Endodermal cell (in vitro differentiated cells): Measurements from ENCODE around the gene AFF3. TPM values are rescaled to one million over a fixed set of nuclear protein-coding genes. Genes with fewer than 3 reads are reported as not detected.
"Not testable (repeated sequence)": the region's sequence is repeated elsewhere in the genome, so short reads cannot be mapped to it uniquely, and the experiment has no call there.

Experiments used
- DNase-seq: peaks from one replicate; pipeline ENCODE4 v3.0.0-alpha.2; 2017
- H3K27ac ChIP-seq: 2 replicates; pipeline ENCODE4 v1.5.1; 2013; ENCODE audit warnings: mild to moderate bottlenecking, low read depth, low read length, moderate library complexity
- H3K27me3 ChIP-seq: 2 replicates; pipeline ENCODE4 v1.6.1; 2013; ENCODE audit warnings: mild to moderate bottlenecking, low read length, moderate library complexity; ENCODE audit not compliant: insufficient read depth, control insufficient read depth, poor library complexity, severe bottlenecking
- H3K36me3 ChIP-seq: 2 replicates; pipeline ENCODE4 v1.7.0; 2013; ENCODE audit warnings: mild to moderate bottlenecking, low read length, moderate library complexity; ENCODE audit not compliant: control insufficient read depth, insufficient read depth
- H3K4me1 ChIP-seq: one replicate; pipeline ENCODE4 v1.7.0; 2013; ENCODE audit warnings: low read length; ENCODE audit not compliant: control insufficient read depth, insufficient read depth
- H3K4me3 ChIP-seq: 2 replicates; pipeline ENCODE4 v1.5.1; 2013; ENCODE audit warnings: mild to moderate bottlenecking, low read length, moderate library complexity
- H3K9ac ChIP-seq: 2 replicates; pipeline ENCODE4 v1.6.1; 2013; ENCODE audit warnings: mild to moderate bottlenecking, low read length, moderate library complexity; ENCODE audit not compliant: poor library complexity, severe bottlenecking; ENCODE audit errors: extremely low read depth
- H3K9me3 ChIP-seq: 2 replicates; pipeline ENCODE4 v1.6.1; 2013; ENCODE audit warnings: mild to moderate bottlenecking, low read length, moderate library complexity; ENCODE audit not compliant: control insufficient read depth
- H3K27ac Mint-ChIP-seq: 2 replicates; pipeline ENCODE4 v1.8.0; 2020; ENCODE audit warnings: mixed read lengths
- H3K27me3 Mint-ChIP-seq: 2 replicates; pipeline ENCODE4 v1.8.0; 2021; ENCODE audit warnings: mild to moderate bottlenecking, mixed read lengths; ENCODE audit not compliant: insufficient read depth
- H3K36me3 Mint-ChIP-seq: 2 replicates; pipeline ENCODE4 v1.8.0; 2020; ENCODE audit warnings: low read depth, mixed read lengths
- H3K4me1 Mint-ChIP-seq: 2 replicates; pipeline ENCODE4 v1.8.0; 2020; ENCODE audit warnings: mixed read lengths
- H3K4me3 Mint-ChIP-seq: 2 replicates; pipeline ENCODE4 v1.8.0; 2020; ENCODE audit warnings: mild to moderate bottlenecking, moderate library complexity, mixed read lengths
- H3K9me3 Mint-ChIP-seq: 2 replicates; pipeline ENCODE4 v1.8.0; 2020; ENCODE audit warnings: mild to moderate bottlenecking, mixed read lengths
- CTCF ChIP-seq: fragments of 200-600 bp; sonication (generic); conservative IDR thresholded peaks from 2 replicates; pipeline ENCODE4 v1.5.0; 2021; ENCODE audit warnings: antibody characterized with exemption, mild to moderate bottlenecking
- WGBS, 2 experiments: methylation state at CpG; one replicate each; pipeline versions ENCODE4 v1.1.5 to v1.1.7; 2013; ENCODE audit warnings: missing lambda C conversion rate in 2 of 2, mixed read lengths in 1 of 2; ENCODE audit not compliant: insufficient coverage in 1 of 2, insufficient read length in 1 of 2; 5-methylcytosine and 5-hydroxymethylcytosine counted together
- total RNA-seq, 2 donors: library from RNA; stranded (reverse); fragmentation: NEBNext Ultra II Directional in 1 of 2; extraction: Animal tissue kit (Norgen Biotek cat#: 25700) in 1 of 2; gene quantifications; 2 replicates in 1 of 2; 3 replicates in 1 of 2; pipeline ENCODE4 v1.2.1, GENCODE V29; 2021

Gene AFF3
- total RNA-seq, 2 donors from 2014 or later, result 0.62 to 0.73 TPM

GRCh38 chr2:99933894-99934650 lies 208.3 kb downstream of the AFF3 start:
- peaks cover 2% of the 10 kb centered on the region for H3K9me3 Mint-ChIP-seq
- no peaks in the 10 kb centered on the region for H3K36me3 Mint-ChIP-seq
- no peak overlapping the region for H3K9ac ChIP-seq
- peaks cover 8% of the 10 kb centered on the region for H3K4me1 Mint-ChIP-seq
- no peak for DNase-seq
- H3K4me3 Mint-ChIP-seq, result no peak overlapping the region
- H3K27me3 Mint-ChIP-seq, result peaks cover 20% of the 10 kb centered on the region
- peaks cover 48% of the 10 kb centered on the region for H3K27me3 ChIP-seq
- H3K27ac ChIP-seq, result no peak overlapping the region
- WGBS, 2 experiments, result 87 to 100% methylated on average over 1 to 6 of the region's 6 CpGs
- no peak overlapping the region for H3K27ac Mint-ChIP-seq
- no peaks in the 10 kb centered on the region for H3K9me3 ChIP-seq
- H3K4me3 ChIP-seq, result no peak overlapping the region
- H3K36me3 ChIP-seq, result no peaks in the 10 kb centered on the region
- TF ChIP-seq CTCF, result peak; percentile 41
- H3K4me1 ChIP-seq, result no peaks in the 10 kb centered on the region

- DNase-seq, H3K27ac Mint-ChIP-seq, H3K27ac ChIP-seq, H3K4me3 Mint-ChIP-seq, H3K9ac ChIP-seq, H3K9me3 Mint-ChIP-seq, H3K36me3 ChIP-seq, H3K4me3 ChIP-seq, H3K4me1 Mint-ChIP-seq, H3K36me3 Mint-ChIP-seq, H3K4me1 ChIP-seq, H3K9me3 ChIP-seq: not testable (repeated sequence)
- peaks cover 20% of the 10 kb centered on the region for H3K27me3 Mint-ChIP-seq
- WGBS, 2 experiments, result 90 to 91% methylated on average over 3 of the region's 3 CpGs
- peaks cover 48% of the 10 kb centered on the region for H3K27me3 ChIP-seq
These were observed 208.9 kb downstream of the AFF3 start for GRCh38 chr2:99933491-99933890.

DNA sequence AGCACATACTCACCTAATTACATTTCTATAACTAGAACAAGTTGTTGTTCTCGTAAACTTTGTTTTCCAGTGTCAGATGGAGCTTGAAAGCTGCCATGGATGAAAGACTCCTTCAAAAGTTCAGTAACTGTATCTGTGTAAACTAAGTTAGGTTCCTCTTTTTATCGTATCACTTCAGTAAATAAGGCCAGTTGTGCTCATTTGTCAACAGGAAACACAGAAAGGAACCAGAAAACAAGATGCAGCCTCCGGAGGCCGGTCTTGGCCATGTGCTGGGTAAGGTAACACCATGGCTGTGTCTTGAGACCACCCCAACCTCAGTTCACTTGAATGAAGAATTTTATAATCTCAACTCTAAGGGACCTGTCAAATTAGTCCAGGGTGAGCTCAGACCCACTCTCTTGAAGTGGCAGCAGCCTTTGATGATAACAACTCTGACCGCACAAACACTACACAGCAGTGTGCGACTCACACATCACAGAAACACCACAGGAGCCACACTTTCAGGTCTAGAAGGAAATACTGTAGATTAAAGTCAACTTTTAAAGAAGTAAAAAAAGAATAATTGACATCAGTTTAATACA lies 213.8 kb downstream of the AFF3 start:
- Histone ChIP-seq H3K9me3 (no peaks in the 10 kb centered on the region), H3K9ac (no peak overlapping the region), H3K4me1 (no peaks in the 10 kb centered on the region), H3K4me3 (no peak overlapping the region), H3K27me3 (peaks cover 16% of the 10 kb centered on the region), H3K27ac (no peak overlapping the region), H3K36me3 (no peaks in the 10 kb centered on the region)
- peaks cover 2% of the 10 kb centered on the region for H3K27me3 Mint-ChIP-seq
- H3K27ac Mint-ChIP-seq, result no peak overlapping the region
- no peak for TF ChIP-seq CTCF
- WGBS, 2 experiments, result 79 to 85% methylated on average over 3 to 6 of the region's 6 CpGs
- no peaks in the 10 kb centered on the region for H3K4me1 Mint-ChIP-seq
- no peak overlapping the region for H3K4me3 Mint-ChIP-seq
- no peaks in the 10 kb centered on the region for H3K9me3 Mint-ChIP-seq
- H3K36me3 Mint-ChIP-seq, result no peaks in the 10 kb centered on the region
- no peak for DNase-seq

GRCh38 chr2:99927690-99928207 lies 214.6 kb downstream of the AFF3 start:
- not testable (repeated sequence) for H3K4me3 Mint-ChIP-seq, H3K27me3 Mint-ChIP-seq
- 92 to 96% methylated on average over 5 to 6 of the region's 7 CpGs for WGBS, 2 experiments

More at GRCh38 chr2:99927690-99928207, 214.6 kb downstream of the AFF3 start:
- H3K4me3 ChIP-seq, H3K9me3 ChIP-seq, H3K9me3 Mint-ChIP-seq, H3K4me1 Mint-ChIP-seq, H3K27ac ChIP-seq, H3K9ac ChIP-seq, H3K36me3 Mint-ChIP-seq, DNase-seq, H3K36me3 ChIP-seq, H3K4me1 ChIP-seq, H3K27ac Mint-ChIP-seq: not testable (repeated sequence)
- peaks cover 16% of the 10 kb centered on the region for H3K27me3 ChIP-seq
